Measurements from ENCODE around the gene TLK1.
A peak's percentile ranks its signal among the peaks of the same experiment; 100 is the strongest.

The TLK1 gene

DNA sequence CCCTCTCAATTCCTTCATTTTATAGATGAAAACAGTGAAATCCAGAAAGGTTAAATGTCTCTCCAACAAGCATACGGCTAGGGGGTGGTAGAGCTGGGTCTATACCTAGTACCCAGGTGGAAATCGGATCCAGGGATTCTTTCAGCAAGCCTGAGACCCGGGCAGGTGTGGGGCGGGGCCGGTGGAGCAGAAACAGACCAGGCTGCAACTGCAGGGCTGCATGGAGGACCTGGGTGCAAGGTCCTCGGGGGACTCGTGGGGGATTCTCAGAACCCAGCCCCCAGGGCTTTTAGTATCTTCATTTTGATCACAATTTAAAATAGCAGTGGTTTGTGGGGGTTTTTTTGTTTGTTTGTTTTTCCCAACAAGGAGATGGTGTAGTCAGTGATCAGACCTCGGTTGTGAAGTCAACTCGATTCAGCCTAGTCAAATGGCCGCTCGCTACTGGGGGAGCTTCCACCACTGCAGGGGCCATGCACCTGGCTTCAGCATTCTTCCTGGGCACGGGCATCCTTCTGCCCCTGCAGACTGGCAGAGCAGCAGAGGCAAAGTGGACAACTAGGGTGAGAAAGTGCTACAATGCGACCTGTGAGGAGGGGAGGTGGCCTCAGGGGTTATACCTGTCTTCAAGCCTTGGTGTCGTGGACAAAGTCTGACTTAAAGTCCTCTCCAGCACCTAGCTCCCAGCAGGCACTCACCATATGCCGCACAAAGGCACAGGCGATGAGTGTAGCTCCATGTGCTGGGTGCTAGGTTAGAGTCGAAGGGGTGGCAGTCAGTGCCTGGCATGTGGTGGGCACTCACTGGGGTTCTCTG lies 185.4 kb downstream of the TLK1 start:
- ChIA-PET CTCF (interaction anchor here (0.7 to 3.9 kb wide), 8 partner anchors 13 to 446 kb away, joined by 3 to 79 read pairs (median 8); no protein-coding TSS in a partner anchor), POLR2A (interaction anchor here (1.1 kb wide), 1 partner anchor 183 kb away, joined by 3 read pairs; no protein-coding TSS in a partner anchor)
- no peak for DNase-seq (ENCODE audit: low read depth, low spot score)
- TF ChIP-seq, protein P1, sequence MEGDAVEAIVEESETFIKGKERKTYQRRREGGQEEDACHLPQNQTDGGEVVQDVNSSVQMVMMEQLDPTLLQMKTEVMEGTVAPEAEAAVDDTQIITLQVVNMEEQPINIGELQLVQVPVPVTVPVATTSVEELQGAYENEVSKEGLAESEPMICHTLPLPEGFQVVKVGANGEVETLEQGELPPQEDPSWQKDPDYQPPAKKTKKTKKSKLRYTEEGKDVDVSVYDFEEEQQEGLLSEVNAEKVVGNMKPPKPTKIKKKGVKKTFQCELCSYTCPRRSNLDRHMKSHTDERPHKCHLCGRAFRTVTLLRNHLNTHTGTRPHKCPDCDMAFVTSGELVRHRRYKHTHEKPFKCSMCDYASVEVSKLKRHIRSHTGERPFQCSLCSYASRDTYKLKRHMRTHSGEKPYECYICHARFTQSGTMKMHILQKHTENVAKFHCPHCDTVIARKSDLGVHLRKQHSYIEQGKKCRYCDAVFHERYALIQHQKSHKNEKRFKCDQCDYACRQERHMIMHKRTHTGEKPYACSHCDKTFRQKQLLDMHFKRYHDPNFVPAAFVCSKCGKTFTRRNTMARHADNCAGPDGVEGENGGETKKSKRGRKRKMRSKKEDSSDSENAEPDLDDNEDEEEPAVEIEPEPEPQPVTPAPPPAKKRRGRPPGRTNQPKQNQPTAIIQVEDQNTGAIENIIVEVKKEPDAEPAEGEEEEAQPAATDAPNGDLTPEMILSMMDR (IDR thresholded peaks at IDR 0.05; ENCODE audit: insufficient read depth, low read length, missing control alignments): no peak
- no peak overlapping the region for H3K4me3 ChIP-seq (ENCODE audit: low read depth, low read length)

DNA sequence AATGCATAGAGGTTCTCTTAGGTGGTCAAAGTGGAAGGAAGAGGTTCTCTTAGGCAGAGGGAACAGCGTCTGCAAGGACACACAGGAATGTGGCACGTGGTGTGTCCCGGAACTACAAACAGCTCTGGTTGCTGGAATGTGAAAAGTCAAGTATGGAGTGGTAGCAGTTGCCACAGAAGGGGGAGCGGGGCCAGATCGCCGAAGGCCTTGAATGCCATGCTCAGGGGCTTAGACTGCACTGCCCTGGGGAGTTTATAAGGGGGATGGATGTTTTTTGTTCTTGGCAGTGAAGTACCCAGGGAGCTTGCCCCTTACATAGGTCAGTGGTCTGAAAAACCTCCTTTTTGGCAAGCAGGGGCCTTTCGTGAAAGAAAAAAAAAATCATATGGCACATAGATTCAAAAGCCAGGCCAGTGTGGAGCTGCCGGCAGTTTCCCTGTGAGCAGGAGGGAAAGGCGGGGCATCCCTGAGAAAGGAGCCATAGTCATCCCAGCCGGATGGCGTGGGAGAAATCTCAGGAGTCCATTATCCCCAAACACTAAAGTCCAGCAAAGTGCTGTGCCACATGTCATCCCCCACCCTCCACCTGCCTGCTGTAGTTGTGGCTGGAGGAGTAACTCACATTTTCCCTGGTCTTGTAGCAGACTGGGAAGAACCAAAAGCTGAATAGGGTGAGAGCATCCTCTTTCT lies 186.2 kb downstream of the TLK1 start:
- TF ChIP-seq, protein P1 (IDR thresholded peaks at IDR 0.05; ENCODE audit: insufficient read depth, low read length, missing control alignments): no peak
- H3K4me3 ChIP-seq (ENCODE audit: low read depth, low read length): peak overlapping the region; percentile 76; the same call in 1 of the 2 replicates
- no peak for DNase-seq (ENCODE audit: low read depth, low spot score)
- CTCF ChIA-PET: interaction anchor here (0.6 to 3.9 kb wide), 15 partner anchors 14 to 473 kb away, joined by 3 to 79 read pairs (median 4); partner anchors contain the start of gene TLK1
- POLR2A ChIA-PET: interaction anchor here (1.1 kb wide), 1 partner anchor 184 kb away, joined by 3 read pairs; no protein-coding TSS in a partner anchor

DNA sequence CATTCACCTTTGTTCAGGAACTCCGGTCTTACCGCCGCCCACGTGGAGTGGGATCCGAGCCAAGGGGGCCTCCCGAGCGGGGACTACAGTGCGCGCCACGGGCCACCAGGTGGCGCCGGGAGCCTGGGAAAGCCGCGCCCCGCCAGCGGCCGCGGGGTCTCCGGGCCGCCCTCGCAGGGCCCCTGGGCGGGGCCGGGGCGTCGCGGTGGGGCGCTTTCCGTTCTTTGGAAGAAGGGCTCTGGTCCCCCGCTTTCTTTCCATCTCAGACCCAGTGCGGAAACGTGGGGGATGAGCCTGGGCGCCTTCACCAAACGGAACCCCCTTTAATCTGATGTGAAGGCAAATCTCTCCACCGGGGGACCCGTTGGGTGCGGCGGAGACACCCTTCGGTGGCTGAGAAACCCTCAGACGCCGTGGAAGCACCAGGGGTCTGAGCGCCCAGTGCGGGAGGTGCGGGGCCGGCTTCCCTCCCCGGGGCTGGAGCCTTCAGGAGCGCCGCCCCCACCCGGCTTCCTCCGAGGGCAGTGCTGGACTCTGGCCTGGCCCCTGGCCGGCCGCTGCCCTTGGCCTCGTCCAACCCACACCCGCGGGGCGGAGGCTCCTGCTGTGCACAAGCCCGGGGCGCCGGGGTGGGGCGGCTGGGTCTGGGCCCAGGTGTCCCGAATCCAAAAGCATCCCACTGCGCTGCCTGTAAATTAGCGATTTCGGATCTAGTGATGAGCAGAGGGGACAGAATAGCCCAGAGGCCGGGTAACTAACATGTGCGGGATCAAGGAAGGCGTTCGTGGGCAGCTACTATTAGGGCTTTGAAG lies 187.0 kb downstream of the TLK1 start:
- ChIA-PET CTCF (interaction anchor here (0.7 to 3.9 kb wide), 30 partner anchors 10 to 600 kb away, joined by 3 to 79 read pairs (median 4); partner anchors contain the start of gene TLK1), POLR2A (interaction anchor here (0.8 kb wide), 1 partner anchor 443 kb away, joined by 3 read pairs; no protein-coding TSS in a partner anchor)
- DNase-seq (ENCODE audit: low read depth, low spot score): no peak

DNA sequence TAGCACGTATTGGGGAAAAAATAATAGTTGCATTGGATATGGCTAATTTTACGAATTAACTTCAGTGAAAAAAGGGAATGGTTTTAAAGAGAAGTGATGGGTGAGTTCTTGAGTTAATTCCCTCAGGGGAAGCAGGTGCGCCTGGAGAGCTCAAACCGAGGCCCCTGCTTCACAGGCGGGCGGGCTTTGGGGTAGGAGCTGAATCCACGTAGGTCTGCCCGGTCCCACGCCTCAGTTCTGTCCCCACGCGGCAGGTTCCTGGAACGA lies 187.5 kb downstream of the TLK1 start:
- CTCF ChIA-PET: interaction anchor here (0.6 to 3.9 kb wide), 33 partner anchors 8 to 1133 kb away, joined by 3 to 79 read pairs (median 4); partner anchors contain the start of genes DCAF17, GORASP2 and METTL8
- H3K4me3 ChIP-seq (ENCODE audit: low read depth, low read length): peak overlapping the region; percentile 76
- no peak for DNase-seq (ENCODE audit: low read depth, low spot score)
- POLR2A ChIA-PET: interaction anchor here (0.8 kb wide), 1 partner anchor 443 kb away, joined by 3 read pairs; no protein-coding TSS in a partner anchor
- TF ChIP-seq, protein P1 (IDR thresholded peaks at IDR 0.05; ENCODE audit: insufficient read depth, low read length, missing control alignments): no peak

More for the DNA sequence above, 187.0 kb downstream of the TLK1 start:
- peak overlapping the region; percentile 76 for H3K4me3 ChIP-seq (ENCODE audit: low read depth, low read length)
- TF ChIP-seq, protein P1 (IDR thresholded peaks at IDR 0.05; ENCODE audit: insufficient read depth, low read length, missing control alignments): peak; percentile 83

DNA sequence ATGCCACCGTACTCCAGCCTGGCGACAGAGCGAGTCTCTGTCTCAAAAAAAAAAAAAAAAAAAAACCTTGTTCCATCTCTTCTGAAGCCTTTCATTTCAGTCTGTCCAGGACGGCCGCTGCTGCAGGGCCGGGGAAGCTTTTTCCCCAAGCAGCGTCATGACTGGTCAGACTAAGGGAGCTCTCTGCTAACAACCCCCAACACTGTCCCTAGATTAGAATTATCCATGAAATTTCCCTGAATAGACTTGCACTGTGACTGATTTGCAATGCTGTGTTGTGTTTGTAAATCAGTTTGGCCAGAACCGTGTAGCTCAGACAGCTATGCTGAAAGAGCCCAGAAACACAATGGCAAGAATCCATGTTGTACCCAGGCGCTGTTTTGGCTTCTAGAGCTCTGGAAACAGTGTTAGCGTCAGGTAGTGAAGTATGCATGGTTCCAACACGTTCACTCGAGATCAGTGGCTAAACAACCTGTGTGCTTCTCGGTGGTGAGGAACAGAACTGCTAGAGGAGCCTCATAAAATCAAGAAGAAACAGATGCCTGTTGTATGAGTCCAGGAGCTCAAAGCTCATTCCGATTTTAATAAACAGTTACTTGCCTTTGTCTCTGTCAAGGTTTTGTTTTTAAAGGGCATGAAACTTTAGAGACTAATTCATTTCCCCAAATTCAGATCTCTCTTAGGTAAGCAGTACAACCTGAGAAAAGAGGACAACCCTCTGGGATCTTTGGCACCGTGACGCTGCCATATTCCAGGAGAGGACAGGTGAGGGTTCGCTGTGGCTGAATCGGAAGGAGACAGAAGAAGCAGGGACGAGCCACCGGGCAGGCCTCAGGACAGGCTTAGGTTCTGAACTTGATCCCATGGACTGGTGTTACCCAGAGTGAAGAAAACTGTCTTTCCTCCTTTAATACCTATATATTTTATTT lies 188.1 kb downstream of the TLK1 start:
- H3K4me3 ChIP-seq (ENCODE audit: low read depth, low read length): no peak overlapping the region
- TF ChIP-seq, protein P1 (IDR thresholded peaks at IDR 0.05; ENCODE audit: insufficient read depth, low read length, missing control alignments): no peak
- ChIA-PET POLR2A (interaction anchor here (0.8 kb wide), 1 partner anchor 444 kb away, joined by 3 read pairs; no protein-coding TSS in a partner anchor), CTCF (interaction anchor here (0.6 to 3.9 kb wide), 35 partner anchors 9 to 1134 kb away, joined by 3 to 79 read pairs (median 4); partner anchors contain the start of genes DCAF17, GORASP2 and METTL8)
- DNase-seq (ENCODE audit: low read depth, low spot score): no peak
